HEK293 (cell line): Measurements from ENCODE around the gene TALDO1.

Experiments
- SETDB1 ChIP-seq: IDR thresholded peaks from one replicate; pipeline ENCODE4 v1.6.1; 2017; ENCODE audit warnings: mild to moderate bottlenecking, low read length, moderate library complexity, mixed read lengths; ENCODE audit not compliant: insufficient read length
- ZNF274 ChIP-seq, 2 experiments: fragments of 200-500 bp in 1 of 2; fragments of 450-650 bp in 1 of 2; sonication (Bioruptor generic) in 1 of 2; formaldehyde crosslinking in 1 of 2; IDR thresholded peaks; 2 replicates each; pipeline versions ENCODE4 v1.5.1 to v1.6.1; 2014 to 2016; ENCODE audit warnings: borderline replicate concordance in 1 of 2, inconsistent platforms in 1 of 2, low read length in 1 of 2, missing biosample characterization in 1 of 2, missing genetic modification characterization in 1 of 2
- ZNF302 ChIP-seq: fragments of 450-650 bp; formaldehyde crosslinking; IDR thresholded peaks from 2 replicates; pipeline ENCODE4 v1.5.1; 2016; ENCODE audit warnings: missing biosample characterization, missing genetic modification characterization, low read depth
- ZSCAN30 ChIP-seq: fragments of 450-650 bp; IDR thresholded peaks from 2 replicates; pipeline ENCODE4 v1.5.1; 2018; ENCODE audit warnings: missing biosample characterization, mild to moderate bottlenecking, missing genetic modification characterization, moderate library complexity
- TF ChIP-seq, protein P1 (sequence below): fragments of 450-650 bp; formaldehyde crosslinking; IDR thresholded peaks from 2 replicates; pipeline ENCODE4 v1.5.1; 2016; ENCODE audit warnings: missing biosample characterization, missing genetic modification characterization

DNA sequence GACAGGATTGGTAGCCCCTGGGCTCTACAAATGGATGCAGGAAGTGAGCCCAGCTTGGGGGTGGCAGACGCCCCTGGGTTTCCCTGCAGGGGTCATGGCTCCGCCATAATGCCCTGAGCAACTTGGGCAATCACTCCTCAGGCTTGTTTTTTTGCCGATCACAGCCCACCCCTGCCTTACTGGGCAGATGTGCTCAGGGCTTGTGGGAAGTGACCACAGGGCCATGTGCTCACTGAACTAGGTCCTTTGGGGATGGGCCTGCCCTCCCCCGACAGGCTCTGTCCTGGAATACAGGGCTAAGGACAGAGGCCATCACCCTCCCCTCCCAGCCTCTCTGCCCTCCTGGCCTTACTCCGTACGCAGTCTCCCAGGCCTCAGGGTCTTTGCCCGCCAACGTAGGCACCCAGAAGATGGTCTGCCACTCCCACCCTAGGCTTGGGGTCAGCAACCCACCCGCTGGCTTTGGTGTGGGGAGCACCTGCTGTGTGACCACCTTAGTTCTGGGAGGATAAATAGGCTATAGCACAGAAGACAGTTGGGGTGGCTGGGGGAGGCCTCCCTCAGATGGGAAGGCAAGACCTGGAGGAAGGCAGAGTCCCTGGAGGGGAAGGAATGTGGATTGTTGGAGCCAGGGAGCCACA lies 66.3 kb downstream of the TALDO1 start:
- TF ChIP-seq, protein P1, sequence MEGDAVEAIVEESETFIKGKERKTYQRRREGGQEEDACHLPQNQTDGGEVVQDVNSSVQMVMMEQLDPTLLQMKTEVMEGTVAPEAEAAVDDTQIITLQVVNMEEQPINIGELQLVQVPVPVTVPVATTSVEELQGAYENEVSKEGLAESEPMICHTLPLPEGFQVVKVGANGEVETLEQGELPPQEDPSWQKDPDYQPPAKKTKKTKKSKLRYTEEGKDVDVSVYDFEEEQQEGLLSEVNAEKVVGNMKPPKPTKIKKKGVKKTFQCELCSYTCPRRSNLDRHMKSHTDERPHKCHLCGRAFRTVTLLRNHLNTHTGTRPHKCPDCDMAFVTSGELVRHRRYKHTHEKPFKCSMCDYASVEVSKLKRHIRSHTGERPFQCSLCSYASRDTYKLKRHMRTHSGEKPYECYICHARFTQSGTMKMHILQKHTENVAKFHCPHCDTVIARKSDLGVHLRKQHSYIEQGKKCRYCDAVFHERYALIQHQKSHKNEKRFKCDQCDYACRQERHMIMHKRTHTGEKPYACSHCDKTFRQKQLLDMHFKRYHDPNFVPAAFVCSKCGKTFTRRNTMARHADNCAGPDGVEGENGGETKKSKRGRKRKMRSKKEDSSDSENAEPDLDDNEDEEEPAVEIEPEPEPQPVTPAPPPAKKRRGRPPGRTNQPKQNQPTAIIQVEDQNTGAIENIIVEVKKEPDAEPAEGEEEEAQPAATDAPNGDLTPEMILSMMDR (tag by site-specific recombination) = no peak
- no peak for TF ChIP-seq ZSCAN30 (tag by site-specific recombination)
- TF ChIP-seq SETDB1 = no peak
- no peak for TF ChIP-seq ZNF274 (IDR thresholded peaks at IDR 0.05; ENCODE audit: low read length)
- no peak for TF ChIP-seq ZNF274 (tag by site-specific recombination; IDR thresholded peaks at IDR 0.05; ENCODE audit: borderline replicate concordance)
- no peak for TF ChIP-seq ZNF302 (tag by site-specific recombination)
